Fibroblast of the aortic adventitia (primary cell): ENCODE data around the gene ZSCAN9. TPM values are rescaled to one million over a fixed set of nuclear protein-coding genes. Genes with fewer than 3 reads are reported as not detected.

Source experiments
- DNase-seq: peaks from one replicate; pipeline ENCODE4 v3.0.0-alpha.2; 2010; ENCODE audit warnings: low read depth
- H3K4me3 ChIP-seq: 2 replicates; pipeline ENCODE4 v1.5.1; 2011; ENCODE audit warnings: low read depth, mild to moderate bottlenecking, control low read depth, low read length, moderate library complexity
- CTCF ChIP-seq: IDR thresholded peaks from 2 replicates; pipeline ENCODE4 v1.5.1; 2011; ENCODE audit warnings: mild to moderate bottlenecking, low read length, control low read depth, inconsistent platforms; ENCODE audit not compliant: insufficient read depth
- total RNA-seq: library from RNA; depleted of rRNA; stranded (reverse); fragments of >200 nt; gene quantifications from 2 replicates; pipeline ENCODE4 v1.2.3, GENCODE V29; 2012; ENCODE audit warnings: low replicate concordance

The ZSCAN9 gene
- total RNA-seq = 10.8 and 12.2 TPM in 2 replicates

GRCh38 chr6:28225056-28225834, at the start of gene ZSCAN9:
Gene ZSCAN9, plus strand, starts transcription at chr6:28225275. Its CDS starts 1,810 bp downstream, at chr6:28227085.
- no peak for TF ChIP-seq CTCF
- DNase-seq = peak; percentile 92
- peak within 1 kb of the TSS; percentile 83 for H3K4me3 ChIP-seq

- DNase-seq = no peak
- TF ChIP-seq CTCF = no peak
- H3K4me3 ChIP-seq = no peak overlapping the region
Measured at GRCh38 chr6:28176373-28176772, 48.7 kb upstream of the ZSCAN9 start.

- TF ChIP-seq CTCF = no peak
Measured at GRCh38 chr6:28182255-28182654, 42.8 kb upstream of the ZSCAN9 start.

GRCh38 chr6:28188111-28188979, 36.7 kb upstream of the ZSCAN9 start:
- H3K4me3 ChIP-seq = no peak overlapping the region
- DNase-seq = no peak
- no peak for TF ChIP-seq CTCF

More at GRCh38 chr6:28182255-28182654, 42.8 kb upstream of the ZSCAN9 start:
- DNase-seq = no peak
- H3K4me3 ChIP-seq = no peak overlapping the region

GRCh38 chr6:28200020-28200419, 25.1 kb upstream of the ZSCAN9 start:
- H3K4me3 ChIP-seq = no peak overlapping the region
- no peak for DNase-seq
- no peak for TF ChIP-seq CTCF

GRCh38 chr6:28203201-28203600, 21.9 kb upstream of the ZSCAN9 start:
- no peak overlapping the region for H3K4me3 ChIP-seq
- no peak for TF ChIP-seq CTCF
- no peak for DNase-seq
